ENCODE measurements around the gene MYO7A.
A peak's percentile ranks its signal among the peaks of the same experiment; 100 is the strongest.

Gene MYO7A

GRCh38 chr11:77127920-77128691 lies at the start of gene MYO7A:
Gene MYO7A (plus strand): TSS chr11:77128246. CDS start chr11:77130635, 2,389 bp downstream.
- H3K9ac ChIP-seq: peak within 1 kb of the TSS; percentile 12; the same call in 1 of the 2 replicates
- peaks cover 6% of the 10 kb centered on the region for H3K4me1 ChIP-seq (ENCODE audit: low read depth, poor library complexity, severe bottlenecking)
- H3K27ac ChIP-seq: no peak within 1 kb of the TSS
- H4K20me1 ChIP-seq (ENCODE audit: insufficient read depth): no peaks in the 10 kb centered on the region
- peak within 1 kb of the TSS; percentile 43 for H3K4me2 ChIP-seq
- H3K36me3 ChIP-seq (ENCODE audit: insufficient read depth): no peaks in the 10 kb centered on the region
- no peak for TF ChIP-seq CTCF (conservative IDR thresholded peaks at IDR 0.05; ENCODE audit: low read depth, low read length)
- H3K79me2 ChIP-seq (ENCODE audit: insufficient read depth, low read depth): no peaks in the 10 kb centered on the region
- no peaks in the 10 kb centered on the region for H3K27me3 ChIP-seq (ENCODE audit: insufficient read depth, low read depth)
- peak within 1 kb of the TSS; percentile 84 for H2AFZ ChIP-seq (ENCODE audit: low read depth)
- H3K4me3 ChIP-seq (IDR thresholded peaks at IDR 0.05; ENCODE audit: insufficient read depth, low read depth, low read length): no peak within 1 kb of the TSS

- no peaks in the 10 kb centered on the region for H3K36me3 ChIP-seq (ENCODE audit: insufficient read depth)
- H3K4me3 ChIP-seq (IDR thresholded peaks at IDR 0.05; ENCODE audit: insufficient read depth, low read depth, low read length): no peak overlapping the region
- no peaks in the 10 kb centered on the region for H3K79me2 ChIP-seq (ENCODE audit: insufficient read depth, low read depth)
- no peaks in the 10 kb centered on the region for H3K4me1 ChIP-seq (ENCODE audit: low read depth, poor library complexity, severe bottlenecking)
- no peak overlapping the region for H3K27ac ChIP-seq
- no peak overlapping the region for H3K4me2 ChIP-seq
- no peak overlapping the region for H3K9ac ChIP-seq
- no peak for TF ChIP-seq CTCF (conservative IDR thresholded peaks at IDR 0.05; ENCODE audit: low read depth, low read length)
- no peaks in the 10 kb centered on the region for H4K20me1 ChIP-seq (ENCODE audit: insufficient read depth)
- H3K27me3 ChIP-seq (ENCODE audit: insufficient read depth, low read depth): no peaks in the 10 kb centered on the region
- H2AFZ ChIP-seq (ENCODE audit: low read depth): no peak overlapping the region
These were observed 48.4 kb upstream of the MYO7A start for GRCh38 chr11:77079666-77080065.

- no peaks in the 10 kb centered on the region for H3K79me2 ChIP-seq (ENCODE audit: insufficient read depth, low read depth)
- H3K9ac ChIP-seq: no peak overlapping the region
- H3K27me3 ChIP-seq (ENCODE audit: insufficient read depth, low read depth): no peaks in the 10 kb centered on the region
- no peak overlapping the region for H3K4me2 ChIP-seq
- no peaks in the 10 kb centered on the region for H4K20me1 ChIP-seq (ENCODE audit: insufficient read depth)
- H3K27ac ChIP-seq: no peak overlapping the region
- no peak for TF ChIP-seq CTCF (conservative IDR thresholded peaks at IDR 0.05; ENCODE audit: low read depth, low read length)
- no peak overlapping the region for H2AFZ ChIP-seq (ENCODE audit: low read depth)
- H3K36me3 ChIP-seq (ENCODE audit: insufficient read depth): no peaks in the 10 kb centered on the region
- no peaks in the 10 kb centered on the region for H3K4me1 ChIP-seq (ENCODE audit: low read depth, poor library complexity, severe bottlenecking)
- H3K4me3 ChIP-seq (IDR thresholded peaks at IDR 0.05; ENCODE audit: insufficient read depth, low read depth, low read length): no peak overlapping the region
These were observed 47.3 kb upstream of the MYO7A start for GRCh38 chr11:77080643-77081210.

GRCh38 chr11:77081381-77081851 lies 46.6 kb upstream of the MYO7A start:
- Histone ChIP-seq H3K4me3 (IDR thresholded peaks at IDR 0.05; ENCODE audit: insufficient read depth, low read depth, low read length) (no peak overlapping the region), H4K20me1 (ENCODE audit: insufficient read depth) (no peaks in the 10 kb centered on the region), H3K79me2 (ENCODE audit: insufficient read depth, low read depth) (no peaks in the 10 kb centered on the region), H3K9ac (no peak overlapping the region), H3K36me3 (ENCODE audit: insufficient read depth) (no peaks in the 10 kb centered on the region), H2AFZ (ENCODE audit: low read depth) (no peak overlapping the region), H3K27me3 (ENCODE audit: insufficient read depth, low read depth) (no peaks in the 10 kb centered on the region), H3K4me1 (ENCODE audit: low read depth, poor library complexity, severe bottlenecking) (no peaks in the 10 kb centered on the region), H3K4me2 (no peak overlapping the region), H3K27ac (no peak overlapping the region)
- TF ChIP-seq CTCF (conservative IDR thresholded peaks at IDR 0.05; ENCODE audit: low read depth, low read length): no peak
